HG02852 (cell line): ENCODE measurements around the gene TMEM82.
"Not testable (repeated sequence)": the region's sequence is repeated elsewhere in the genome, so short reads cannot be mapped to it uniquely, and the experiment has no call there.

Source experiments
- ATAC-seq: cut with Tn5 transposase; IDR thresholded peaks from one replicate; pipeline ENCODE4 v1.9.1; 2021; ENCODE audit warnings: mild to moderate bottlenecking, moderate library complexity; ENCODE audit not compliant: unreplicated experiment

The TMEM82 gene

DNA sequence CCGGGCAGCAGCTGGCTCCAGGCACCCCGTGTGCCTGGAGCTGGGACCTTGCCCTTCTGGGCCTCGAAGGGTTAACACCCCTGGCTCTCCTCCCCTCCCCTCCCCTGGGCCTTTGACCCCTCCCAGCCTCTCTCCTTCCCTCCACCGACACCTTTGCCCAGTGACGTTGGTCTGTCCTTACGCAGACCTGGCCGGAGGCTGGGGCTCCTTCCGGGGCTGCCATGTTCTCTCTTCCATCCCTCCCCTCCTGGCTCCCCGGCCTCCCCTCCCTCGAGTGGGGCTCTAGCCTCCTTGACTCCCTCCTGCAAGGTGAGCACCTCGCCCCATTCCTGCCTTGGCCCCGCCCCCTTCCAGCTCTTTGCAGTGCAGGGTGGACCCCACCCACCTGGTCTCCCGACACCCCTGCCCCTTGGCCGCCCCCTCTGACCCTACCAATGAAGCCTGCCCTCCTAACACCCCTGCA, at the start of gene TMEM82:
Gene TMEM82 (plus strand): TSS at position 161 of the 463 bp plus-strand sequence. CDS start 61 bp downstream, at position 222.
- ATAC-seq: no peak

GRCh38 chr1:15693371-15693770, 48.9 kb upstream of the TMEM82 start:
- no peak for ATAC-seq

DNA sequence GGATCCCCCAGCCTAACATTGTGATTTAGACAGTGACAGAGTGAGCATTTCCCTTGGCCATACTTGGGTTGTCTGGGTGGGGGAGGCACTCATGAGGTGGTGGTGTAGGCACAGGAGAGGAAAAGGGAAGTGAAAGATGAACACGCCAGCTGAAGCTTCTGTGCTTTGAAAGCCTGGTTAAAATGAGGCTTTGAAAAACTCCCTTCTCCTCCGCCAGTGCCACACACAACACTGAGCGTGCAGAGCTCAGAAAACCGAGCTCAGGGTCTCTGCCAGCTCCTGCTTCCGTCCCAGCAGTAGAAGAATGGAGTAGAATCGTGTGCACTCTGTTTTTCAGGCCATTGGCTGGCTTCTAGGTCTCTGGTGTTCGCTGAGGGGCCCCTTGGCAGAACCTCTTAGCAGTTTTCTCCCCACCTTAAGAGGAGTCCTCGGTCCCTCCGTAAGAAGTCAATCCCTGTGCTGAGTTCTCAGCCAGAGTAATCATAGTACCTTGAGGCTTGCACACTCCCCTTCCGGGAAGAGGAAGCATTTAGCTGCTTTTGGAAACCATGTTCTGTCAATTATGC, 45.3 kb upstream of the TMEM82 start:
- peak; percentile 91 for ATAC-seq

DNA sequence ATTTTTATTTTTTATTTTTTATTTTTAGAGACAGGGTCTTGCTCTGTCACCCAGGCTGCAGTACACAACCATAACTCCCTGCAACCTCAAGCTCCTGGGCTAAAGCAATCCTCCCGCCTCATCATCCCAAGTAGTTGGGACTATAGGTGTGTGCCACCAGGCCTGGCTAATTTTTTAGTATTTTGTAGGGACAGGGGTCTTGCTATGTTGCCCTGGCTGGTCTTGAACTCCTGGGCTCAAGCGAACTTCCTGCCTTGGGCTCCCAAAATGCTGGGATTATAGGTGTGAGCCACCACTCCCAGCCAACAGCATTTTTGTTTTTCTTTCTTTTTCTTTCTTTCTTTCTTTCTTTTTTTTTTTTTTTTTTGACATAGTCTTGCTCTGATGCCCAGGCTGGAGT, 44.1 kb upstream of the TMEM82 start:
- no peak for ATAC-seq

DNA sequence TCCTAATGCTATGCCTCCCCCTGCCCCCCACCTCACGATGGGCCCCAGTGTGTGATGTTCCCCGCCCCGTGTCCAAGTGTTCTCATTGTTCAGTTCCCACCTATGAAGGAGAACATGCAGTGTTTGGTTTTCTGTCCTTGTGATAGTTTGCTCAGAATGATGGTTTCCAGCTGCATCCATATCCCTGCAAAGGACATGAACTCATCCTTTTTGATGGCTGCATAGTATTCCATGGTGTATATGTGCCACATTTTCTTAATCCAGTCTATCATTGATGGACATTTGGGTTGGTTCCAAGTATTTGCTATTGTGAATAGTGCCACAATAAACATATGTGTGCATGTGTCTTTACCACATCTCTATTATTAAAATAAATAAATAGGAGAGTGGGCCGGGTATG, 43.0 kb upstream of the TMEM82 start:
- not testable (repeated sequence) for ATAC-seq

DNA sequence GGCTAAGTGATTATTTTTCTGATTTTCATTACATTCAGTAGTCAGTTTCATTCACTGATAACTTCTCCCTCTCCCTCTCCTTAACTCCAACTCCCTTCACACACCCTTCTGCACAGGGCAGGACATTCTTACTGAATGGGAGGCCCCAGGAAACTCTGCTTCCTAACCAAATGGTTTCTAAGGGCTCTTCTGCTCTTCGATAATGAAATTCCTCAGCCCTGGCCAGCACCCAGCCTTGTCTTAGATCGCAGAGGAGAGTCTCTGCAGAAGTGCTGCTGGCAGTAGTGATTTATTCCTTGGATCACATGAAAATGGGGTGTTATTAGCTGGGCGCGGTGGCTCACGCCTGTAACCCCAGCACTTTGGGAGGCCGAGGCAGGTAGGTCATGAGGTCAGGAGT, 41.8 kb upstream of the TMEM82 start:
- no peak for ATAC-seq

DNA sequence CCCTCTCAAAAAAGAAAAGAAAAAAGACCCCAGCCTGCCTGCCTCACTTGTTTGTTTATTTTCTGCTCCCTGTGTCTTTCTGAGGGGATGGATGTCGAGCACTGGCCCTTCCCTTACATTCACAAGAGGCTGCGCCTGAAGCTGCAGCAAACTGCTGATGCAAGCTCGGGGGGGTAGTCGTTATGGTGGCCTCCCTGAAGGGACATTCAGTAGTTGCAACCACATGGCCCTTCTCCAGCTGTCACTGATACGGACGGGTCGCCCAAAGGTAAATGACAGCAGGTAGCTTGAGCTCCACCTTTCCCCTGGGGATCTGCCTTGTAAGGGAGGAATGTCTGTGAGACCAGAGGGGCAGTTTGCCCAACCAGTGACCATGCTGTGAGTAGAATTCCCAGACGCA, 40.5 kb upstream of the TMEM82 start:
- no peak for ATAC-seq

DNA sequence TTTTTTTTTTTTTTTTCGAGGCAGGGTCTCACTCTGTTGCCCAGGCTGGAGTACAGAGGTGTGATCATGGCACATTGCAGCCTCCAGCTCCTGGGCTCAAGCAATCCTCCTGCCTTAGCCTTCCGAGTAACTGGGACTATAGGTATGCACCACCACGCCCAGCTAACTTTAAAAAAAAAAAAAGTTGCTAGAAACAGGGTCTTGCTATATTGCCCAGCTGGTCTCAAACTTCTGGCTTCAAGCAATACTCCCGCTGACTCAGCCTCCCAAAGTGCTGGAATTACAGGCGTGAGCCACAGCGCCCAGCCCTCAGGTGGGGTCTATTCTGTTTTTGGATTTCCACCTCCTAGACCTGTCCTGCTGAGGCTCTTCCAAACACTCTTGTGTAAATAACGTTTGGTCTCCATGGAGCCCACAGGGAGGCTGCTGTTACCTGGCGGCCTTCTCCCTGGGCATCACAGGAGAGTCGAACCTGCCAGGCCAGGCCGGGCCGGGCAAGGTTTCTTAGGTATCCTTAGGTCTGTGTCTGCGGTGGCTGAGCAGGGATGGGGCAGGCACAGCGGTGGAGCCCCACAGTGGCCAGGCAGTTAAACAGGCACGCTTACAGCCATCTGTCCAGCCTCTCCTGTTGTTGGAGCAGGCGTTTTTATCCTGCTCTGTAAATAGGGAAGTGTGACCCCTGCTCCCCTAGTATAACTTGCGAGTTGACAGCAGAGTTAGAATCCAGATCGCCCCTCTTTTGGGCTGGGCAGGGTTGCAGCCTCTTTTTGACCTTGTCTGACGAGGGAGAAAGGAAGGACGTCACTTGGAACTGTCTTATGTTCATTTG, 39.4 kb upstream of the TMEM82 start:
- no peak for ATAC-seq

GRCh38 chr1:15703562-15703961, 38.7 kb upstream of the TMEM82 start:
- no peak for ATAC-seq

DNA sequence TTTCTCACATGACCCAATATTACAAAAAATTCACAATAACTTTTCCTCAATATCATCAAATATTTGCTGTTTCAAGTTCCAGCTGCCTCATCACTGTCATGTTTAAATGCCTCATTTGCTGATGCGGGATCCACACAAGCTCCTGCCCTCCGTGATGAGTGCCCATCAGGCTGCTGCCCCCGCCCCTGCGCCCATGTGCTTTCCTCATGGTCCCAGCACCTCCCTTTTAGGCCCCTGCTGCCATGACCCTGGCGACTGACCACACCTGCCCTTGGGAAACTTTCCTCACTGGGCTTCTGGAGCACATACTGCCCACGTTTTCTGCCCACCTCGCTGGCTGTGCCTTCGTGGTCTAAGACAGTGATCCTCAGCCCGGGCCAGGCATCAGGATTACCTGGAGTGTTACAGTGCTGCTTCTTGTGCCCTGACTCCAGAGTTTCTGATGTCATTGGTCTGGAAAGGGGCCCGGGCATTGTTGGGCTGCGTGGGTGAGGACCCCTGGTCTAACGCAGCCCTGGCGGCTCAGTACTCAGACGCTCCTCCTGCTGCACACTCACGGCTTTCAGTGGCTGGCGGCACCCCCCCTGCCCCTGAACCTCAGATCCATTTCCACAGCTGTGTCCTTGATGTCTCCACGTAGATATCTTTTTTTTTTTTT, 37.6 kb upstream of the TMEM82 start:
- ATAC-seq: no peak

- no peak for ATAC-seq
Measured at GRCh38 chr1:15705184-15705566, 37.1 kb upstream of the TMEM82 start.

DNA sequence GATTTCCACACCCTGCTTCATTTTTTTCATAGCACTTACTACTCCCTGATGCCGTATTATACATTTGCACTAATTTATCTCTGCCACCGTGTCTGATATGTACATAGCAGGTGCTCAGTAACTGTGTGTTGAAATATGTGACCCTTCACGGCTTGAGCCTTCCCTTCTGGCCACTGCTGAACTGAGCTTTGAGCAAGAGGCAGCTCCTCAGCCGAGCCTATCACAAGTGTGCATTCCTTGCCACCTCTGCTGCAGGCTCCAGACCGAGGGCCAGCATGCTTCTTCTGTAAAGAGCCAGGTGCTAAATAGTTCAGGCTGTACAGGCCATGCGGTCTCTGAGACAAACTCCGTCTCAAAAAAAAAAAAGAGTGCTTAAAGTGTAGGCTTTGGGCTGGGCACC, 35.5 kb upstream of the TMEM82 start:
- no peak for ATAC-seq

GRCh38 chr1:15707239-15707925, 34.9 kb upstream of the TMEM82 start:
- ATAC-seq: no peak

- no peak for ATAC-seq
Measured at GRCh38 chr1:15708486-15709137, 33.7 kb upstream of the TMEM82 start.

- ATAC-seq: no peak
Measured at GRCh38 chr1:15709226-15709625, 33.1 kb upstream of the TMEM82 start.

DNA sequence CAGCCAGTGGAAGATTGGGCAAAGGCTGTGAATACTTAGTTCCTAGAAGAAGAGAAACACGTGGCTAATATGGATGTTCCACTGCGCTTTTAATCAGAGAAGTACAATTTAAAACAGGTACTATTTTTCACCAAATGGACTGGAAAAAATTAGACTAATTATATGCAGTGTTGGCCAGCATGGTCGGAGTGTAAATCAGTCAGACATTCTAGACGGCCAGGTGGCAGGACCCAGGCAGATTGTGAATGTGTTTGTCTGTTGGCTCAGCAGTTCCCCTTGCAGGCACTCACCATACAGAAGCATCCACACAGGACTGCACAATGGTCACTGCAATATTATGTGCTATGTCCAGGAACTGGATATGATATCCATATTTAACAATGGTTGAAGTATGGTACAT, 30.1 kb upstream of the TMEM82 start:
- no peak for ATAC-seq

DNA sequence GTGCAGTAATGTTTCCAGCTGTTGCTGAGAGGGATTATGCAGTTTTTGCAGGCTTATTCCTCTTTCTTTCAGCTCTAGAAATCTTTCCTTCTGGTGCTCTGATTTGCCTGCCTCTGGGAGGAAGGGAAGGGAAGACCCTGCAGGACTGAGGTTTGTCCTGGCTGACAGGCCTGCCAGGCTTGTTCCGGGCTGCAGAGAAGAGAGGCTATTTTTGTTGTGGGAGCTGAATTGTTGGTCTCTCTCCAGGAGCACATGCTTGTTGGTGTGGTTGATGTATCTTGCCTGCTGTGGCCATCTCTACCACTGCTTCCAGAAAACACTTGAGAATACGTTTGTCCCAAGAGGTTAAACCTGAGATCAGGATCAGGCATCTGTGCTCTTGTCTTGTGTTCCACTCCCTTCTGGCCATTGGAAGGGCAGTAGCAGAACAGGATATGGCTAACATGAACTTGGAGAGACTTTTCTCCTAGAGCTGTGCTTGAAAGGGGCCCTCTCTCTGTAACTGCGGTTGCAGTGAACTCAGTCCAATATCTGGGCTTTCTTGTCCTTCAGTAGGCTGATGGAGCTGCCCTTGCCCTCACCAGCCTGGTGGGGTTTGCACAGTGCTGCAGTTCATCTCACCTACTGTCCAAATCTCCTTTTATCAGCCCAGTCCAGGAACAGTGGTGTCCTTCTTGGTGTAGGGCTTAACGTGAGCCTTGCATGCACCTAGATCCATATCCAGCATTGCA, 27.7 kb upstream of the TMEM82 start:
- no peak for ATAC-seq

GRCh38 chr1:15717418-15718125, 24.7 kb upstream of the TMEM82 start:
- ATAC-seq: no peak

GRCh38 chr1:15718199-15718601, 24.1 kb upstream of the TMEM82 start:
- ATAC-seq: no peak
